ENCODE results near the gene SYT13.

DNA sequence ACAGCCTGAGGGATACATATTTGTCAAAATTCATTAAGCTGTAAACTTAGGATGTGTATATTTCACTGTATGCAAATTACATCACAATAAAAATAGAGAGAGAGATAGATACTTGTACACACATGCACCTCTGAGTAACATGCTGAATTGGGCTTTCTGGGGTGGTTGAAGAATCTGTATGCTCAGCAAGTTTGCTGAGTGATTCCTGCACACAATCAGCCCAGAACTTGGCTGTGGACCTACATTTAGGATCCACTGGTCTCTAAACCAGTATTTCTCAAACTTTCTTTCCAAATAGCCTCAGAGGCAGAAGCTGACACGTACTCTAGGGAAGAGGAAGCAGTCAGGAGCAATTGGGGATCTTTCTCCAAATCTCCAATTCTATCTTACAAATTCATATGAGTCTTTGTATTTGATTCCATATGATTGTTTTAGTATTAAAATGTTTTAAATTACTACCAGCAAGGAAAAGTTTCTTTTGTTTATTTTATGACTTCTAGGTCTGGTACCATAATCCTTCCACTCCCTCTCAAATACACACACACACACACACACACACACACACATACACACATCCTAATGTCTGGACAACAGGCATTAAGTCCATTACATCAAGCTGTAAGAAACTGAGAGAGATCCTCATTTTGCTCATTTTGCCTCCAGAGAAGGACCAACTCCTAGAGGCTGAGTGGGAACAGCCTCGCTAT, 20.0 kb downstream of the SYT13 start:
- TF ChIP-seq, protein P1, sequence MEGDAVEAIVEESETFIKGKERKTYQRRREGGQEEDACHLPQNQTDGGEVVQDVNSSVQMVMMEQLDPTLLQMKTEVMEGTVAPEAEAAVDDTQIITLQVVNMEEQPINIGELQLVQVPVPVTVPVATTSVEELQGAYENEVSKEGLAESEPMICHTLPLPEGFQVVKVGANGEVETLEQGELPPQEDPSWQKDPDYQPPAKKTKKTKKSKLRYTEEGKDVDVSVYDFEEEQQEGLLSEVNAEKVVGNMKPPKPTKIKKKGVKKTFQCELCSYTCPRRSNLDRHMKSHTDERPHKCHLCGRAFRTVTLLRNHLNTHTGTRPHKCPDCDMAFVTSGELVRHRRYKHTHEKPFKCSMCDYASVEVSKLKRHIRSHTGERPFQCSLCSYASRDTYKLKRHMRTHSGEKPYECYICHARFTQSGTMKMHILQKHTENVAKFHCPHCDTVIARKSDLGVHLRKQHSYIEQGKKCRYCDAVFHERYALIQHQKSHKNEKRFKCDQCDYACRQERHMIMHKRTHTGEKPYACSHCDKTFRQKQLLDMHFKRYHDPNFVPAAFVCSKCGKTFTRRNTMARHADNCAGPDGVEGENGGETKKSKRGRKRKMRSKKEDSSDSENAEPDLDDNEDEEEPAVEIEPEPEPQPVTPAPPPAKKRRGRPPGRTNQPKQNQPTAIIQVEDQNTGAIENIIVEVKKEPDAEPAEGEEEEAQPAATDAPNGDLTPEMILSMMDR (conservative IDR thresholded peaks at IDR 0.05 in 1 of 2, IDR thresholded peaks at IDR 0.05 in 1 of 2; ENCODE audit: extremely low read depth in 1 of 2, insufficient read depth in 1 of 2, low read depth in 1 of 2, low read length in 2 of 2) = no peak
- TF ChIP-seq EZH2 (IDR thresholded peaks at IDR 0.05; ENCODE audit: borderline replicate concordance, low read length) = no peak

All from mammary epithelial cell (primary cell).